ENCODE results near the gene CBR1. TPM values are rescaled to one million over a fixed set of nuclear protein-coding genes. Genes with fewer than 3 reads are reported as not detected.

Gene CBR1
- total and polyA plus RNA-seq, 5 donors from 2014 or later, result 9.8 to 72.0 (median 60.5) TPM

DNA sequence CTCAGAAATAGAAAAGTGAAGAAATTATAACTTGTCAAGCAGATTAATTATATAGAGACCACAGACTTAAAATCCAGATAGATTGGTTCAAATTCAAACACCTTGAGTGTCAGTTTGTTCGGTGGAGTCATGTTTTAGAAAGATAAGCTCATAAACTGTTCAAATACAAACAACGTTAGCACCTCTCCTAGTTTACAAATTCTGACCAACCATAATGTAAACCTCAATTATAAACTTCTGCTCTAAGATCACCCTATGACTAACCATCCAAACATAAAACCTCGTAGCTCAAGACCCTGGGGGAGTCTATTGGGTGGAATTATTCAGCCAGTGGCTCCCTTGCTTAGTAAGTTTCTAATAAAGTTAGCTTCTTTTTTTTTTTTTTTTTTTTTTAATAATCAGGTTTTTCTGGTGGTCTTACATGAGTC is 12.4 kb downstream of the CBR1 start:
- H3K9me3 Mint-ChIP-seq, result peaks cover 0 to 2% (median 0%) of the 10 kb centered on the region in 7 donors
- H3K9me3 ChIP-seq (ENCODE audit: control insufficient read depth in 2 of 2, low read length in 2 of 2), result no peaks in the 10 kb centered on the region
- H3K4me3 ChIP-seq (ENCODE audit: low read depth, low read length), result no peak overlapping the region
- no peak overlapping the region for H3K27ac Mint-ChIP-seq
- no peak overlapping the region for H3K4me3 Mint-ChIP-seq
- no peaks in the 10 kb centered on the region for H3K36me3 Mint-ChIP-seq
- no peaks in the 10 kb centered on the region for H3K4me1 ChIP-seq (ENCODE audit: control insufficient read depth, insufficient read depth, low read length, poor library complexity, severe bottlenecking)
- no peak overlapping the region for H3K27ac ChIP-seq (ENCODE audit: insufficient read depth, low read length, poor library complexity, severe bottlenecking)
- H3K36me3 ChIP-seq (ENCODE audit: control insufficient read depth, insufficient read depth, low read length), result no peaks in the 10 kb centered on the region
- DNase-seq (no peak), ATAC-seq (ENCODE audit: low read depth in 2 of 2) (no peak)
- peaks cover 17% of the 10 kb centered on the region for H3K27me3 Mint-ChIP-seq
- no peaks in the 10 kb centered on the region for H3K27me3 ChIP-seq (ENCODE audit: control insufficient read depth, insufficient read depth, low read length)
- peaks cover 0 to 30% (median 21%) of the 10 kb centered on the region in 4 donors for H3K4me1 Mint-ChIP-seq

DNA sequence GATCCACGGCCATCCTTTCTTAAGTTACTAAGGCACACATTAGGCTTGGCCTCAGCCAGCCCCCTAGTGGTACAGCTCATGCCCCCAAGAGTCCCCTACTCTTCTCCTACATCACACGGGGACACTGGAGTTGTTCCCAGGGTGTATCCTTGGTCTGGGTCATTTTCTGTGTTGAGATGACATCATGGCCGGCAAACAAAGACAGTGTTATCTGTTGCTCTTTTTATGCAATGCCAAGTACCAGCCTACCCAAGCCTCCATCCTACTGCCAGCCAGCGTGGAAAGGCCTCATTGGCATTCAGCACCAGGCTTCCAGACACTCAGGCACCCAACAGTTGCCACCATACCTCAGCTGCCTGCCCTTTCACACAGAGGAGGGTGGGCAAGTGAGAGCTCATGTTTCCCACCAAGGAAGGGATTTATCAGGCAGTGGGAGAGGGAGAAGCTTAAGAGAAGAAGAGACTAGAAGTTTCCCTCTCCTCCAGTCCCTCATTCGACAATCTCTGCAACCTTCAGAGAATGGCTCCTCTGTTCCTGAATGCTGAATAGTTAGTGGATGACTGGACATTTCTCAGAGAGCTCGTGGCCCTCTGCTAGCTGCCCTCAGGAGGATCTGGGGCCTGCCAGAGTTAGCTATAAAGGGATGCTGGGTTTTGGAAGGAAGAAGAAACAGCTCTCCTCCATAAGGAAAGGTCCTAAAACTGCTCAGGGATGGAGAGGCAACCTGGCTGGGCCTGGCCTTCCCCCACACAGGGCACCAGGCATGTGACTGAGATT is 17.7 kb downstream of the CBR1 start:
- no peak overlapping the region for H3K4me3 ChIP-seq (ENCODE audit: low read depth, low read length)
- peaks cover 0 to 10% (median 8%) of the 10 kb centered on the region in 4 donors for H3K4me1 Mint-ChIP-seq
- H3K27me3 Mint-ChIP-seq, result peaks cover 23% of the 10 kb centered on the region
- no peaks in the 10 kb centered on the region for H3K36me3 Mint-ChIP-seq
- H3K27ac Mint-ChIP-seq, result no peak overlapping the region
- peak overlapping the region in 1 of 4 donors; percentile 43 for H3K4me3 Mint-ChIP-seq
- H3K9me3 ChIP-seq (ENCODE audit: control insufficient read depth in 2 of 2, low read length in 2 of 2), result peaks cover under 1 to 1% of the 10 kb centered on the region in 2 experiments
- H3K9me3 Mint-ChIP-seq, result peaks cover 0 to 2% (median 0%) of the 10 kb centered on the region in 7 donors
- no peak for ATAC-seq (ENCODE audit: low read depth in 2 of 2)
- no peaks in the 10 kb centered on the region for H3K4me1 ChIP-seq (ENCODE audit: control insufficient read depth, insufficient read depth, low read length, poor library complexity, severe bottlenecking)
- H3K27ac ChIP-seq (ENCODE audit: insufficient read depth, low read length, poor library complexity, severe bottlenecking), result no peak overlapping the region
- DNase-seq, result no peak
- H3K27me3 ChIP-seq (ENCODE audit: control insufficient read depth, insufficient read depth, low read length), result no peaks in the 10 kb centered on the region
- no peaks in the 10 kb centered on the region for H3K36me3 ChIP-seq (ENCODE audit: control insufficient read depth, insufficient read depth, low read length)

DNA sequence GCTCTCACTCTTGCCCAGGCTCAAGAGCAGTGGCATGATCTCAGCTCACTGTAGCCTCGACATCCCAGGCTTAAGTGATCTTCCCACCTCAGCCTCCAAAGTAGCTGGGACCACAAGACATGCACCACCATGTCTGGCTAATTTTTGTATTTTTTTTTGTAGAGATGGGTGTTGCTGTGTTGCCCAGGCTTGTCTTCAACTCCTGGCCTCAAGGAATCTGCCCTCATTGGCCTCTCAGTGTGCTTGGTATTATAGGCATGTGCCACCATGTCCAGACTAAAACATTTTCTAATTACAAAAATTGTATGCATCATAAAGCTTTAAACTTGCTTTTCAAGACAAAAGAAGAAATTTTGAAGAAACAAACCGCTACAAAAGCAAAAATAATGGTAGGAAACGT is 20.1 kb downstream of the CBR1 start:
- Histone ChIP-seq H3K9me3 (ENCODE audit: control insufficient read depth in 2 of 2, low read length in 2 of 2) (peaks cover 17 to 18% of the 10 kb centered on the region in 2 experiments), H3K27ac (ENCODE audit: insufficient read depth, low read length, poor library complexity, severe bottlenecking) (no peak overlapping the region), H3K36me3 (ENCODE audit: control insufficient read depth, insufficient read depth, low read length) (no peaks in the 10 kb centered on the region), H3K4me1 (ENCODE audit: control insufficient read depth, insufficient read depth, low read length, poor library complexity, severe bottlenecking) (no peaks in the 10 kb centered on the region), H3K27me3 (ENCODE audit: control insufficient read depth, insufficient read depth, low read length) (peaks cover 6% of the 10 kb centered on the region), H3K4me3 (ENCODE audit: low read depth, low read length) (no peak overlapping the region)
- DNase-seq (no peak), ATAC-seq (ENCODE audit: low read depth in 2 of 2) (no peak)
- Mint-ChIP-seq H3K27ac (no peak overlapping the region), H3K36me3 (no peaks in the 10 kb centered on the region), H3K4me1 (peaks cover 0 to 10% (median 8%) of the 10 kb centered on the region in 4 donors), H3K9me3 (peaks cover 0 to 15% (median 7%) of the 10 kb centered on the region in 7 donors), H3K27me3 (peaks cover 28% of the 10 kb centered on the region), H3K4me3 (no peak overlapping the region)

DNA sequence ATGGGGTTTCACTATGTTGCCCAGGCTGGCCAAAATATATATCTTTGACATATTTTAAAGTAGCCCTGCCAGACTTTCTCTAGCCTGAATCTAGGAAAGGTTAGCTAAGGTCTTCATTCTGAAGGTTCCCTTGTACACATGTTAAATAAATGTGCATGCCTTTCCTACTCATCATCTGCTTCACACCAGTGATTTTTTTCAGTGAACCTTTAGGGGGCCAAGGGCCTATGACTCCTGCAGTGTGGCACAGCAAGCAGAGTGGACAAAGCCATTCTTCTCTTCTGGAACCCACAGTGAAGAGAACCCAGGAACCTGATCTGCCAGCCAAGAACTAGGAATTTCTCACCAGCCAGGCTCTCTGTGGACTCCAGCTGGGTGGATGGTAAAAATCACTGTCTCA is 22.9 kb downstream of the CBR1 start:
- peaks cover 31% of the 10 kb centered on the region for H3K27me3 Mint-ChIP-seq
- H3K4me3 Mint-ChIP-seq, result no peak overlapping the region
- peaks cover 6% of the 10 kb centered on the region for H3K27me3 ChIP-seq (ENCODE audit: control insufficient read depth, insufficient read depth, low read length)
- H3K4me3 ChIP-seq (ENCODE audit: low read depth, low read length), result no peak overlapping the region
- peaks cover 17 to 18% of the 10 kb centered on the region in 2 experiments for H3K9me3 ChIP-seq (ENCODE audit: control insufficient read depth in 2 of 2, low read length in 2 of 2)
- peaks cover 0 to 15% (median 7%) of the 10 kb centered on the region in 7 donors for H3K9me3 Mint-ChIP-seq
- H3K36me3 Mint-ChIP-seq, result no peaks in the 10 kb centered on the region
- no peaks in the 10 kb centered on the region for H3K4me1 Mint-ChIP-seq
- no peaks in the 10 kb centered on the region for H3K4me1 ChIP-seq (ENCODE audit: control insufficient read depth, insufficient read depth, low read length, poor library complexity, severe bottlenecking)
- H3K27ac Mint-ChIP-seq, result no peak overlapping the region
- no peak for DNase-seq
- H3K36me3 ChIP-seq (ENCODE audit: control insufficient read depth, insufficient read depth, low read length), result no peaks in the 10 kb centered on the region
- ATAC-seq (ENCODE audit: low read depth in 2 of 2), result no peak
- H3K27ac ChIP-seq (ENCODE audit: insufficient read depth, low read length, poor library complexity, severe bottlenecking), result no peak overlapping the region

DNA sequence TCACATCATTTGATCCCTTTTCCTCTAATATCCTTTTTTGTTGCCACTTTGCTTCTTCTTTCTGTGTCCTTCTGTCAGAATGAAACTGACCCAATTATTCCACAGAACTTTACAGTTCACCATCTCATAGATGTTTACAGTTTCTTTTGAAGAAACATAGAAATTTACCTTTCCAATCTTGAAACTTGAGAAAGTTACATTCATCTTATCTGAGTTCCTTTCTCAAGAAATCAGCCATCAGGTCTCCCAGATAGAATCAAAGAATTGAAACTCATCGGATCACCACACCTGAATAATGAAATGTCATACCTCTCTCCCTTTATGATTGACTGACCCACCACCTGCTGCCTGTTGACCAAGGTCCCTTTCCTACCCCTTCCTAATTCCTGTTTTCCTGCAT is 23.7 kb downstream of the CBR1 start:
- Mint-ChIP-seq H3K4me3 (no peak overlapping the region), H3K9me3 (peaks cover 0 to 15% (median 7%) of the 10 kb centered on the region in 7 donors), H3K27ac (no peak overlapping the region), H3K27me3 (peaks cover 31% of the 10 kb centered on the region), H3K36me3 (no peaks in the 10 kb centered on the region), H3K4me1 (no peaks in the 10 kb centered on the region)
- Histone ChIP-seq H3K36me3 (ENCODE audit: control insufficient read depth, insufficient read depth, low read length) (no peaks in the 10 kb centered on the region), H3K27ac (ENCODE audit: insufficient read depth, low read length, poor library complexity, severe bottlenecking) (no peak overlapping the region), H3K9me3 (ENCODE audit: control insufficient read depth in 2 of 2, low read length in 2 of 2) (peaks cover 17 to 18% of the 10 kb centered on the region in 2 experiments), H3K27me3 (ENCODE audit: control insufficient read depth, insufficient read depth, low read length) (peaks cover 6% of the 10 kb centered on the region), H3K4me3 (ENCODE audit: low read depth, low read length) (no peak overlapping the region), H3K4me1 (ENCODE audit: control insufficient read depth, insufficient read depth, low read length, poor library complexity, severe bottlenecking) (no peaks in the 10 kb centered on the region)
- ATAC-seq (ENCODE audit: low read depth in 2 of 2), result no peak
- no peak for DNase-seq

DNA sequence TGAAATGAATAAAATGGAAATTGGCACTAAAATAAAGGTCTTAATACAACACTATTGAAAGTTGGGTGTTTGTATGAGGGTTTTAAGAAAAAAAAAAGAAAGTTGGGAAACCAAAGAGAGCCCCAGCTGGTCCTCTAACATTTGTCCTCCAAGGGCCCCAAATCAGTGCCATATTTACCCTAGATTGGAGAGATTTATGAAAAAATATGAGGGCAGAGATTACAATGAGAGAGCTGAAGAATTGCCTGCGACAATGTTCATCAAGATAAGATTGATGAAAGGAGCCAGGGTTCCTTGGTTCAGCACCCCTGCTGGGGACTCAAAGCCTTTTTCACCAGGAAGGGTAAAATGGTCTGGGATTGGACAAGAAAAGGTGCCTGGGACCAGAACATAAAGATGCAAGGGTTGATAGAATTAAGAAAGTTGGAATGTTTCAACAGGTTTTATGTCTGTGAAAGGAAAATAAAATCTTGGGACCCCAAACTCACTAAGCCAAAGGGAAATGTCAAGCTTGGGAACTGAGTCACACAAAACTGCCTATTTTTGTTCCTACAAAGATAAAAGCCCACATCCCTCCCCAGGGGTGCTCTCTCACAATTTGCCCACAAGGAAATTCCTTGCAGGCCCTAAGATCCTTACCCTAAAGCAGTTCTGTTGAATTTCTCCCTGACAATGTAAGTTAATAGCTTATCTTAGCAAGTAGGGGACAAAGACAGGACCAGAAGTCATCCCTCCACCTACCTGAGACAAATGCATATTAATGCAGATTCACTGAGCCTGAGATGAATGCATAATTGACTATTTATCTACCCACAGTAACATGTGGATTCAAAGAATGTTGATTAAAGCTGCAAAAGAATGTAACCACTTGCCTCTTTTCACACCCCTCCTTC is 26.8 kb downstream of the CBR1 start:
- H3K4me3 Mint-ChIP-seq, result no peak overlapping the region
- DNase-seq (no peak), ATAC-seq (ENCODE audit: low read depth in 2 of 2) (no peak)
- H3K9me3 Mint-ChIP-seq, result peaks cover 0 to 15% (median 7%) of the 10 kb centered on the region in 7 donors
- H3K36me3 Mint-ChIP-seq, result no peaks in the 10 kb centered on the region
- no peaks in the 10 kb centered on the region for H3K4me1 ChIP-seq (ENCODE audit: control insufficient read depth, insufficient read depth, low read length, poor library complexity, severe bottlenecking)
- peaks cover 17 to 18% of the 10 kb centered on the region in 2 experiments for H3K9me3 ChIP-seq (ENCODE audit: control insufficient read depth in 2 of 2, low read length in 2 of 2)
- peak overlapping the region in 1 of 3 donors; percentile 4 for H3K27ac Mint-ChIP-seq
- no peaks in the 10 kb centered on the region for H3K4me1 Mint-ChIP-seq
- no peaks in the 10 kb centered on the region for H3K36me3 ChIP-seq (ENCODE audit: control insufficient read depth, insufficient read depth, low read length)
- peaks cover 32% of the 10 kb centered on the region for H3K27me3 Mint-ChIP-seq
- H3K27me3 ChIP-seq (ENCODE audit: control insufficient read depth, insufficient read depth, low read length), result peaks cover 6% of the 10 kb centered on the region
- H3K4me3 ChIP-seq (ENCODE audit: low read depth, low read length), result no peak overlapping the region
- H3K27ac ChIP-seq (ENCODE audit: insufficient read depth, low read length, poor library complexity, severe bottlenecking), result no peak overlapping the region

DNA sequence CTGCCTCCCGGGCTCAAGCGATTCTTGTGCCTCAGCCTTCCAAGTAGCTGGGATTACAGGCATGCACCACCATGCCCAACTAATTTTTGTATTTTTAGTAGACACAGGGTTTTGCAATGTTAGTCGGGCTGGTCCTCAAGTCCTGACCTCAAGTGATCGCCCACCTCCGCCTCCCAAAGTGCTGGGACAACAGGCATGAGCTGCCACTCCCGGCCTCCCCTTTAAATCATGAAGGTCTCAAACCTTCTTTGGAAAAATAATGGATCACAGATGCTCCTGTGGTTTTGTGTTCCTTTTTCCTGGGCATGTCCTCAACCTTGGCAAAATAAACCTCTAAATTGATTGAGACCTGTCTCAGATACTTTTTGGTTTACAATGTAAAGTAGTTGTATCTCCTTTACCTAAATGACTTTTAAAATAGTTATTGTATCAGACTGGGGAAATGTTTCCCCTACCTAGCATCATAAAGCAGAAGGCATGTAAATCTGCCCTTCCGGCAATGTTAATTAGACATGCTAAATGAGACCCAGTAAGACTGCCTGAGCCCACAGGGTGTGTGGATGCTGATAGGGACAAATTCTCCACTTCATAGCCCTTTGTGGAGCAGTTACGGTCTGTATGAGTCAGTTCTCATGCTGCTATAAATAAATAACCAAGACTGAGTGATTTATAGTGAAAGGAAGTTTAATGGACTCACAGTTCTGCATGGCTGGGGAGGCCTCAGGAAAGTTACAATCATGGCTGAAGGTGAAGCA is 27.8 kb downstream of the CBR1 start:
- Histone ChIP-seq H3K36me3 (ENCODE audit: control insufficient read depth, insufficient read depth, low read length) (no peaks in the 10 kb centered on the region), H3K9me3 (ENCODE audit: control insufficient read depth in 2 of 2, low read length in 2 of 2) (peaks cover 15 to 17% of the 10 kb centered on the region in 2 experiments), H3K27me3 (ENCODE audit: control insufficient read depth, insufficient read depth, low read length) (peaks cover 8% of the 10 kb centered on the region), H3K27ac (ENCODE audit: insufficient read depth, low read length, poor library complexity, severe bottlenecking) (no peak overlapping the region), H3K4me3 (ENCODE audit: low read depth, low read length) (no peak overlapping the region), H3K4me1 (ENCODE audit: control insufficient read depth, insufficient read depth, low read length, poor library complexity, severe bottlenecking) (no peaks in the 10 kb centered on the region)
- H3K9me3 Mint-ChIP-seq, result peaks cover 0 to 15% (median 7%) of the 10 kb centered on the region in 7 donors
- DNase-seq (no peak), ATAC-seq (ENCODE audit: low read depth in 2 of 2) (peak in 1 of 2 donors; percentile 25)
- no peak overlapping the region for H3K4me3 Mint-ChIP-seq
- H3K27ac Mint-ChIP-seq, result no peak overlapping the region
- H3K4me1 Mint-ChIP-seq, result no peaks in the 10 kb centered on the region
- peaks cover 32% of the 10 kb centered on the region for H3K27me3 Mint-ChIP-seq
- no peaks in the 10 kb centered on the region for H3K36me3 Mint-ChIP-seq
